H7 (cell line): ENCODE results near the gene LSP1. TPM values are rescaled to one million over a fixed set of nuclear protein-coding genes. Genes with fewer than 3 reads are reported as not detected.
A peak's percentile ranks its signal among the peaks of the same experiment; 100 is the strongest.
"Not testable (repeated sequence)": the region's sequence is repeated elsewhere in the genome, so short reads cannot be mapped to it uniquely, and the experiment has no call there.

ENCODE experiments used
- DNase-seq: peaks from one replicate; pipeline ENCODE4 v3.0.0; 2012
- H3K27me3 ChIP-seq: 2 replicates; pipeline ENCODE4 v1.6.0; 2011; ENCODE audit warnings: mild to moderate bottlenecking, low read length; ENCODE audit not compliant: control insufficient read depth, insufficient read depth
- H3K36me3 ChIP-seq: replicated peaks from 2 replicates; pipeline ENCODE4 v1.5.1; 2011; ENCODE audit warnings: low read length; ENCODE audit not compliant: control insufficient read depth, insufficient read depth
- H3K4me3 ChIP-seq: 2 replicates; pipeline ENCODE4 v1.5.1; 2011; ENCODE audit warnings: low read depth, mild to moderate bottlenecking, control low read depth, low read length, moderate library complexity; ENCODE audit not compliant: insufficient read depth
- total RNA-seq: library from RNA; depleted of rRNA; stranded (reverse); fragments of >200 nt; shearing (Covaris generic); gene quantifications from 2 replicates; pipeline ENCODE4 v1.2.3, GENCODE V29; 2014; rRNA removed

Gene LSP1
- total RNA-seq, 1 experiment from 2014 or later: 0.35 TPM

DNA sequence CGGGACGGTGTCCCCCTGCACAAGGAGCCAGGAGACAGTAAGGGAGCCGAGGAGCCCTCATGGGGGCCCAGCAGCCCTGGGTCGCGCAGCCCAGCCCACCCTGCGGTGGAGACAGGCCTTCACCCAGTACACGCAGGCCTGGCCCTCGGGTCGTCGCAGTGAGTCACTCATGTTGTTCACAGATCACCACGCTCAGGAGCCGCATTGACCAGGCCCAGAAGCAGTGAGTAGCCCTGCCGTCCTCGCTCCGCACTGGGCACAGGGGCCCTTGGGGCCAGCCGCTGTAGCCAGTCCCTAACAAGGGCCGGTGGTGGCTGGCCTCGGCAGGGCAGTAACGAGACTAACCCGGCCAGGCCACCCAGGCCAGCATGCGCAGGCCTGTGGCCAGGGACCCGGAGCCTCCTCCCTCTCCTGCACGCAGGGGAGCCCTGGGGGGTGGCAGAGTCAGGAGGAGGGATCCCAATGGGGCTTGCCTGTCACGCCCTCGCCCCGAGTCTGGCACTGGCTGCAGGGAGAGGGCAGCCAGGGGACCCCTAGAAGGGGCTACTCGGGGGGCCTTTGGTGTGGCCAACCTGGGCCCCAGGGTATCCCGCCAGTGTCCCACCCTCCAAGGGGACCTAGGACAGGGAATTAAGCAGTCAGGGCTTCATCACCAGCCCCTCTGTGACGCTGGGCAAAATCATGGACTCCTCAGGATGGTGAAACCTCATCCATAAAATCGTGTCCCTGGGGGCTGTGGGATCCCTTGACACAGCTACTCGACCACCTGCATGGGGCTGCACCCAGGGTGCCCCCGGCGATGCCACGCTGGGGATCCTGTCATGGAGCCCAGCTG is 84.1 kb downstream of the LSP1 start:
- no peak overlapping the region for H3K4me3 ChIP-seq
- H3K27me3 ChIP-seq: no peaks in the 10 kb centered on the region
- H3K36me3 ChIP-seq: no peaks in the 10 kb centered on the region
- peak; percentile 65 for DNase-seq

DNA sequence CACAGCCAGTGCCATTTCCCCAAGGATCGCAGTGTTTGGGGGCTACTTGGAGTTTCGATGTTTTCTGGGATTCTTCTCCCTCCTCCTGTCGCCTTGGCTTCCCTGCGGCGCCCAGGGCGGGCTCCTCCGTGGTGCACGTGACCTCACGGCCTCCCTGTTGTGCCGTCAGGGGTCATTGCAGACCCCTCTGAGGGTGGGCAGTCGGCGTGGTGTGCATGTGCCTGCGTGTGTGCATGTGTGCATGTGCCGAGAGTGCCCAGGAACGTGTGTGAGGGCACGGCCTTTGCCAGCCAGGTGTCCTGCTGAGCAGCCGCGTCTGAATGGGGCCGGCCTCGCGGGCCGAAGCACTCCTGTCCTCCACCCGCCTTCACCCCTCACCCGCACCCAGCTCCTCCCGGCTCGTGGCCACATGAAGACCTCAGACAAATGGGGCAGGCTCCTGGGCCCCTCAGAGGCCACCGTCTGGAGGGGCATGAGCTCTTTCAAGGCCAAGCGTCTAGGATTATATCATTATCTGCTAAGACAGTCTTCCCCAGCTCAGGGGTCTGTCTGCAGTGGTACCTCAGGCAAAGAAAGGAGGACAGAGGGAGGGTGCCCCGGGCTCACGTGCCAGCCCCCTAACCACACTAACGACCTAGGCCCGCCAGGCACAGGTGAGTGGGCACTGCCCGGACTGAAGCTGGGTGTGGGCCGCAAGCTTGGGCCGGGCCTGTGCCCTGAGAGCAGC is 84.9 kb downstream of the LSP1 start:
- peak; percentile 71 for DNase-seq
- Histone ChIP-seq H3K27me3 (no peaks in the 10 kb centered on the region), H3K4me3 (no peak overlapping the region), H3K36me3 (no peaks in the 10 kb centered on the region)

DNA sequence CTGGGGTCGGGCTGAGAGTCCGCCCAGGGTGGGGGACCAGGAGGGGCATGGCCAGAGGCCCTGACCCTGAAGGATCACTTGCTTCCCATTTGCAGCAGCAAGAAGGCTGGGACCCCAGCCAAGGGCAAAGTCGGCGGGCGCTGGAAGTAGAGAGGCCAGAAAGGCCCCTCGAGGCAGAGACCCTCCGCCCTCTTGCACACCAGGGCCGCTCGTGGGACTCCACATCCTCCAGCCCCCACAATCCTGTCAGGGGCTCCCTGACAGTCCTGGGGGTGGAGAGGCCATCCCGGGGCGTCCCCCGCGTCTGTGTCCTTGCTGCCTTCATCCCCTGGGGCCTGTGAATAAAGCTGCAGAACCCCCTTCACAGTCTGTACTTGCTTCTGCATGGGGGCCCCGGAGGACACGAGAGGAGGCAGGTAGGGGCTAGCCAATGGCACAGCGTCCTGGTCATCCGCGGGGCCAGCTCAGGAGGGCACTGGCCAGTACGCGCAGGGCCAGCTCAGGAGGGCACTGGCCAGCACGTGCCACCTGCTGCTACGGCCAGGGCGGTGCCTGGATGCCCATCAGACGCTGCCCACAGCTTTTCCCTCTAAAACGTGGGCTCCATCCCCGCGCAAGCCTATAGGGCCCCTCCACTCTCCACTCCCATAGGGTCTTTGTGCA is 85.6 kb downstream of the LSP1 start:
- DNase-seq: peak; percentile 60
- Histone ChIP-seq H3K36me3 (no peaks in the 10 kb centered on the region), H3K4me3 (no peak overlapping the region), H3K27me3 (no peaks in the 10 kb centered on the region)

DNA sequence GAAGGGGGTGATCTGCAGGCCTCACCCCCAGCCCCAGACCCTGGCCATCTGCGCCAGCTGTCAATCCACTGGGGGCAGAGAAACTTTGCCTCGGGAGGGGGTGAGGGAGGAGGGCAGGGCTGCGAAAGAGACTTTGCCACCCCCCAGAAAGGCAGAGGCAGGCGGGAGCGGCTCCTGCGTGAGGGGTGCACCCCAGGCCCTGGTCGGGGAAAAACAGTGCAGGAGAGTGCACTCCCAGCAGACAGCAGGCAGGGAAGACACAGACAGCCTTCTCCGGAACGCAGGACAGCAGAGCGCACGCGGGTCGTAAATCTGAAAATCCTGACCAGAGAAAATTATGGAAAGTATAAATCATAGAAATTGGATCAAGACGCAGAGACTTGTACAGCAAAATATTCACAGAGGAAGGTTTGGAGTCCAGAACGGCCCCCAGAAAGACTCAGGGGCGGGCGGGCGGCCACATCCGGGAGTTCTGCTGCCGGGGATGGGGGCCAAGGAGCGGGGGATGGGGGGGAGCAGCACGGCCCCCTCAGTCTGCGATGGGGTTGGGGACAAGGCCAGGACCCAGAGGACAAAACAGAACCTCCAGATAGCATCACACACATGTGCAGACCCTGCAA is 86.2 kb downstream of the LSP1 start:
- H3K36me3 ChIP-seq: no peaks in the 10 kb centered on the region
- H3K27me3 ChIP-seq: no peaks in the 10 kb centered on the region
- DNase-seq: peak; percentile 74
- no peak overlapping the region for H3K4me3 ChIP-seq

DNA sequence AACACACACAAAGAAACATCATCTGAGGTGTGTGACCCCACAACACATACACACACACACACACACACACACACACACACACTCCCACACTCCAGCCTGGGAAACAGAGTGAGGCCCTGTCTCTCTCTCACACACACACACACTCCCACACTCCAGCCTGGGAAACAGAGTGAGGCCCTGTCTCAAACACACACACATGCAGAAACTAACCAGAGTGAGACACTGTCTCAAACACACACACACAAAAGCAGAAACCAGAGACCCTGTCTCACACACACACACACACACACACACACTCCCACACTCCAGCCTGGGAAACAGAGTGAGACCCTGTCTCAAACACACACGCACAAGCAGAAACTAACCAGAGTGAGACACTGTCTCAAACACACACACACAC is 86.9 kb downstream of the LSP1 start:
- not testable (repeated sequence) for H3K36me3 ChIP-seq, H3K27me3 ChIP-seq, DNase-seq, H3K4me3 ChIP-seq

Other genes with a start within 250 kb of the LSP1 start
- not detected in 2 replicates for gene KRTAP5-3, start 244.6 kb upstream of the LSP1 start, total RNA-seq
- not detected in 2 replicates for gene KRTAP5-4, start 230.9 kb upstream of the LSP1 start, total RNA-seq
- not detected in 2 replicates for gene KRTAP5-5, start 223.3 kb upstream of the LSP1 start, total RNA-seq
- not detected in 2 replicates for gene KRTAP5-6, start 155.9 kb upstream of the LSP1 start, total RNA-seq
- 0.42 and 0.74 TPM in 2 replicates for gene IFITM10, start 102.5 kb upstream of the LSP1 start, total RNA-seq
- gene CTSD, start 89.2 kb upstream of the LSP1 start, total RNA-seq: 177 and 235 TPM in 2 replicates
- gene SYT8, start 18.1 kb upstream of the LSP1 start, total RNA-seq: not detected in 2 replicates
- not detected in 2 replicates for gene TNNI2, start 14.1 kb upstream of the LSP1 start, total RNA-seq
- not detected in 2 replicates for gene PRR33, start 38.8 kb downstream of the LSP1 start, total RNA-seq
- gene TNNT3, start 66.6 kb downstream of the LSP1 start, total RNA-seq: not detected in 2 replicates
- gene MRPL23, start 94.2 kb downstream of the LSP1 start, total RNA-seq: 75.9 and 91.1 TPM in 2 replicates
- gene H19, start 144.8 kb downstream of the LSP1 start, total RNA-seq: 0.62 and 1.2 TPM in 2 replicates